HG03521 (cell line): ENCODE measurements around the gene OPN1LW.
"Not testable (repeated sequence)": the region's sequence is repeated elsewhere in the genome, so short reads cannot be mapped to it uniquely, and the experiment has no call there.

Experiments used
- ATAC-seq: cut with Tn5 transposase; IDR thresholded peaks from one replicate; pipeline ENCODE4 v1.9.1; 2021; ENCODE audit warnings: mild to moderate bottlenecking, moderate library complexity; ENCODE audit not compliant: unreplicated experiment

Gene OPN1LW

GRCh38 chrX:154132366-154132765 lies 11.7 kb upstream of the OPN1LW start:
- no peak for ATAC-seq

DNA sequence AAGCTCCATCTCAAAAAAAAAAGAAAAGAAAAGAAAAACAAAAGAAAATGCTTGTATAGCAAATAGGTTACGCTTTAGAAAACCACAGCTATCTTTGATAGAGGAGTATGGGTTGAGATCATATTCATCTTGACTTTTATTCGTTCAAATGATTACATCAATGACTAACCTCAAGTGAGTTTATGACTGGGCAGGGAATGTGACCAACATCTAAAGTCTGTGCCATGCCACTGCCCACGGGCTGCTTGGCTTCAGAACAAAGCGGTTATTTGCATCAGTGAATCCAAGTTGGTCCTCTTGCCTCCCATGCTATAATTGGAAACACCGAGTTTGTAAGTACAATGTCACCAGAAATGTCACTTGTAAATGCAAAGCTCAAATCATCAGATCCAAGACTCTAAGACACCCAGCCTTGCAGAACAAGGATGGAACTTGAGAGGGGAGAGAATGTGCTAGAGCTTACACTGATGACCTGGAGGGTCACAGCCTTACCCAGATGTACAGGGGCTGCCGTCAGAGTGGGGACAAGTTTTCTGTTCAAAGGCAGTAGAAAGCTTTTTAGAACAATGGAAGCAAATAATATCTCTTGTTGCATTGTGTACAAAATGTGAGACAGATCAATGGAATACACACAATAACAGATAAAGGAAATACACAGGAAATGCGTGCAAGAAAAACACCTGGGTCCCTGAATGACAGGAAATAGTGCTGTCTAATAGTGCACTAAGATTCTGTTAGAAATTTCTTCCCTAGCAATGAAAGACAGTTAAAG lies 8.4 kb upstream of the OPN1LW start:
- ATAC-seq, result no peak

DNA sequence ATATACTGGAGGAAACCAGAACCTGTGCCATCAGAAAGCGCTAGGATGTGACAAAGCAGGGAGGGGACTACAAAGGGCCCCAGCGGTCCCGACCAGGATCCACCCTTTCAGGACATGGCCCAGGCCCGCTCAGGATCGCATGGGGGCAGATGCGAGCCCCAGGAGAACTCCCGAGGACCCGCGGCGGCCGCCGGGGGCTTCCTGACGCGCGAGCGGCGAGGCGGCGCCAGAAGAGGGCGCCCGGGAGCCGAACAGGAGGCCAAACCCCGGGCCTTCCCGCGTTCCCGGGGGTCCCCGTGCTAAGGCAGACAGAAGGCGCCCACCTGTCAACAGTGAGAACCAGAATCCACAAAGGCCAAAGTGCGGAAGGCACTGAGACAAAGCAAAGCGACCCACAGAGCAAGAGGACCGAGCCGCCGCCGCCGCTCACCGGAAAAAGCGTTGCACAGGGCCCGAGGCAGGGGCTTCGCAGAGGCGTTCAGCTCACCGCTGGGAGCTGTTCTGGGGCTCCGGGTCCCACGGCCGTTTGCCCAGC lies 7.3 kb upstream of the OPN1LW start:
- ATAC-seq, result no peak

DNA sequence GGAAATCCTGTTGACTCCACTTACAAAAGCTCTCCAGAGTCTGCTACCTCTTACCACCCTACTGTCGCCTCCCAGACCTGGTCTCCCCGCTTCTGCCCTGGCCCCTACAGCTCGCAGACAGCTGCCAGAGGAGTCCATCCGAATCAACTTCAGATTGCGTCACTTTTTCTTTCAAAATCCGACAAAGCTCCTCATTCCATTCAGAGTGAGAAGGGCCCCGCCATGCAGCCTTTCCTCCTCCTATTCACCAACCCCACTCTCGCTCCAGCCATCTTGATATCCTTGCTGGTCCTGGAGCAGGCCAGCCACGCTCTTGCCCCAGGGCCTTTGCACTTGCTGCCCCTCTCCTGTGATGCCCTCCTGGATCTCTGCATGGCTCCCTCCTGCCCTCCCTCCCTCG lies 5.2 kb upstream of the OPN1LW start:
- ATAC-seq, result no peak

DNA sequence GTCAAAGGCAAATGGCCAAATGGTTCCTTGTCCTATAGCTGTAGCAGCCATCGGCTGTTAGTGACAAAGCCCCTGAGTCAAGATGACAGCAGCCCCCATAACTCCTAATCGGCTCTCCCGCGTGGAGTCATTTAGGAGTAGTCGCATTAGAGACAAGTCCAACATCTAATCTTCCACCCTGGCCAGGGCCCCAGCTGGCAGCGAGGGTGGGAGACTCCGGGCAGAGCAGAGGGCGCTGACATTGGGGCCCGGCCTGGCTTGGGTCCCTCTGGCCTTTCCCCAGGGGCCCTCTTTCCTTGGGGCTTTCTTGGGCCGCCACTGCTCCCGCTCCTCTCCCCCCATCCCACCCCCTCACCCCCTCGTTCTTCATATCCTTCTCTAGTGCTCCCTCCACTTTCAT lies 3.8 kb upstream of the OPN1LW start:
- no peak for ATAC-seq

DNA sequence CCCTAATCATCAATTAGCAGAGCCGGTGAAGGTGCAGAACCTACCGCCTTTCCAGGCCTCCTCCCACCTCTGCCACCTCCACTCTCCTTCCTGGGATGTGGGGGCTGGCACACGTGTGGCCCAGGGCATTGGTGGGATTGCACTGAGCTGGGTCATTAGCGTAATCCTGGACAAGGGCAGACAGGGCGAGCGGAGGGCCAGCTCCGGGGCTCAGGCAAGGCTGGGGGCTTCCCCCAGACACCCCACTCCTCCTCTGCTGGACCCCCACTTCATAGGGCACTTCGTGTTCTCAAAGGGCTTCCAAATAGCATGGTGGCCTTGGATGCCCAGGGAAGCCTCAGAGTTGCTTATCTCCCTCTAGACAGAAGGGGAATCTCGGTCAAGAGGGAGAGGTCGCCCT lies 3.3 kb upstream of the OPN1LW start:
- no peak for ATAC-seq

- no peak for ATAC-seq
Observed at GRCh38 chrX:154142386-154142785, 1.7 kb upstream of the OPN1LW start.

GRCh38 chrX:154142950-154143745 lies 895 bp upstream of the OPN1LW start:
- no peak for ATAC-seq

GRCh38 chrX:154151030-154151429 lies 7.0 kb downstream of the OPN1LW start:
- not testable (repeated sequence) for ATAC-seq

DNA sequence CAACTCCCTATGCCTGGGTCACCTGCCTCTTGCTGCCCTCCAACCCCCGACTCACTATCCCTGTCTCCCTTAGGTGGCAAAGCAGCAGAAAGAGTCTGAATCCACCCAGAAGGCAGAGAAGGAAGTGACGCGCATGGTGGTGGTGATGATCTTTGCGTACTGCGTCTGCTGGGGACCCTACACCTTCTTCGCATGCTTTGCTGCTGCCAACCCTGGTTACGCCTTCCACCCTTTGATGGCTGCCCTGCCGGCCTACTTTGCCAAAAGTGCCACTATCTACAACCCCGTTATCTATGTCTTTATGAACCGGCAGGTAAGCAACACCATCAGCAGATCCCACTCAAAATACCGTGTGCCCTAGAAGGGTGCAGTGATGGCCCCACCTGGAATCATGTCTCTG lies 12.2 kb downstream of the OPN1LW start:
- not testable (repeated sequence) for ATAC-seq

GRCh38 chrX:154157207-154157606 lies 13.2 kb downstream of the OPN1LW start:
- not testable (repeated sequence) for ATAC-seq

DNA sequence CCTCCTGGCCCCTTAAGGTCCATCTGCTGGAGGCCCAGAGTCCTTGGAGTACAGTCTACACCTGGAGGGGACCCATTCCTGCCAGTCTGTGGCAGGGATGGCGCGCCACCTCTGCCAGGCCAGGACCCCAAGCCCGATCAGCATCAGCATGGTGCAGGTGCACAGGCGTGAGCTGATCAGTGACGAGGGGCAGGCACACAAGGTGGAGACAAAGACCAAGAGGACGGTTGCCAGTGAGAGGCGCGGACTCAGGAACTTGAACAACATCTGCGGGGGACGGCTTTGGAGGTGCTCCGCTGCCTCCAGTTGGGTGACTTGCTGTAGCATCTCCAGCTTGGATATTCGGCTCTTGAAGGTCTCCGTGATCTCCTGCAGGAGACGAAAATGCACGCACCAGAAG lies 15.3 kb downstream of the OPN1LW start:
- not testable (repeated sequence) for ATAC-seq

GRCh38 chrX:154164902-154165301 lies 20.9 kb downstream of the OPN1LW start:
- ATAC-seq, result not testable (repeated sequence)

DNA sequence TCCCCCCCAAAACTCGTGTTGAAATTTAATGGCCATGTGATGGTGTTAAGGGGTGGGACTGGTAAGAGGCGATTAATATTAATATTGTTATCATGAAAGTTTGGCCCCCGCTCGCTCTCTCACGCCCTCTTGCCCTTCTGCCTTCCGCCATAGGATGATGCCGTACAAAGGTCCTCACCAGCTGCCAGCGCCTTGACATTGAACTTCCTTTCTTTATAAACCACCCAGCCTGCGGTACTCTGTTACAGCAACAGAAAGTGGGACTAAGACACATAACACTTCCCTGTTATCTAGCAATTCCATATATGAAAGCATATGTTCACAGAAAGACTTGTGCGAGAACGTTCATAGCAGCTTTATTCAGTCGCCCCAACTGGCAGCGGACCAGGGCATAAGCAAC lies 24.3 kb downstream of the OPN1LW start:
- not testable (repeated sequence) for ATAC-seq

- peak; percentile 43 for ATAC-seq
Observed at GRCh38 chrX:154172535-154172943, 28.5 kb downstream of the OPN1LW start.

- not testable (repeated sequence) for ATAC-seq
Observed at GRCh38 chrX:154174356-154174755, 30.3 kb downstream of the OPN1LW start.

- ATAC-seq, result not testable (repeated sequence)
Observed at GRCh38 chrX:154182296-154182695, 38.3 kb downstream of the OPN1LW start, which contains the start of gene OPN1MW. TSS of gene OPN1MW (plus strand) at chrX:154182596. CDS start at chrX:154182678, 82 bp downstream.

DNA sequence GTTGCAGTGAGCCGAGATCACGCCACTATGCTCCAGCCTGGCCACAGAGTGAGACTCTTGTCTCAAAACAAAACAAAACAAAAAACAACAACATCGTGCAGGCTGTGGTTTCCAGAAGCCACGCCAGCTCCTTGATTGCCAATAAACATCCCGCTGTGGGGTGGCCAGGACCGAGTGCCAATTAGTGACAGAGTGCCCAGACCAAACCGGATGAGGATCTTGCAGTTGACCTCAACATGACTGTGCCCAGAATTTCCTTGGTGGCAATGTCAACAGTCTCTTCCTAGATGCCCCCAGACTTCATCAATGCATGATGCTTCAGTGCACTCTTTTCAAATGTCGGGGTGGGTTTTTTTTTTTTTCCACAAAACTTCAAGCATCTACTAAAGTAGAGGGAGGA lies 39.8 kb downstream of the OPN1LW start:
- not testable (repeated sequence) for ATAC-seq

- ATAC-seq, result not testable (repeated sequence)
Observed at GRCh38 chrX:154192846-154193245, 48.8 kb downstream of the OPN1LW start.

- ATAC-seq, result not testable (repeated sequence)
Observed at GRCh38 chrX:154194316-154194715, 50.3 kb downstream of the OPN1LW start.

- ATAC-seq, result not testable (repeated sequence)
Observed at GRCh38 chrX:154196466-154196865, 52.4 kb downstream of the OPN1LW start.
